Heart right ventricle (tissue), 16 donors: Measurements from ENCODE around the gene TTLL7. TPM values are rescaled to one million over a fixed set of nuclear protein-coding genes. Genes with fewer than 3 reads are reported as not detected.

Experiments
- ATAC-seq, 8 donors: fragments of 200-7000 bp; cut with Tn5 transposase; one replicate each; pipeline ENCODE4 v1.9.1; 2020; ENCODE audit warnings: mild to moderate bottlenecking in 8 of 8, moderate library complexity in 8 of 8, moderate number of reproducible peaks in 1 of 8
- DNase-seq, 2 donors: peaks; one replicate each; pipeline ENCODE4 v3.0.0-alpha.2; 2020
- H3K27ac ChIP-seq, 10 donors: fragments of 200-600 bp; sonication (generic) in 2 of 10; one replicate each; pipeline versions ENCODE4 v1.5.0 to v1.8.0; 2020 to 2022; ENCODE audit warnings: mild to moderate bottlenecking in 3 of 10
- H3K27me3 ChIP-seq, 7 donors: fragments of 200-600 bp; one replicate each; pipeline ENCODE4 v1.8.0; 2021 to 2022; ENCODE audit warnings: mild to moderate bottlenecking in 2 of 7
- H3K36me3 ChIP-seq, 9 donors: fragments of 200-600 bp; sonication (generic) in 1 of 9; one replicate each; pipeline versions ENCODE4 v1.5.0 to v1.8.0; 2020 to 2022; ENCODE audit warnings: mild to moderate bottlenecking in 2 of 9
- H3K4me1 ChIP-seq, 9 donors: fragments of 200-600 bp; sonication (generic) in 1 of 9; one replicate each; pipeline versions ENCODE4 v1.5.0 to v1.8.0; 2020 to 2022; ENCODE audit warnings: mild to moderate bottlenecking in 4 of 9
- H3K4me3 ChIP-seq, 10 donors: fragments of 200-600 bp; sonication (generic) in 2 of 10; one replicate each; pipeline versions ENCODE4 v1.5.0 to v1.8.0; 2020 to 2022; ENCODE audit warnings: mild to moderate bottlenecking in 7 of 10, moderate library complexity in 2 of 10
- H3K9me3 ChIP-seq, 11 donors: fragments of 200-600 bp in 10 of 11; sonication (generic) in 2 of 11; one replicate each; pipeline versions ENCODE4 v1.5.0 to v1.8.0; 2013 to 2022; ENCODE audit warnings: mild to moderate bottlenecking in 2 of 11, control low read depth in 1 of 11, moderate library complexity in 1 of 11
- CTCF ChIP-seq, 9 donors: fragments of 200-600 bp; sonication (generic) in 2 of 9; IDR thresholded peaks; one replicate each; pipeline versions ENCODE4 v1.5.0 to v1.8.0; 2021 to 2022; ENCODE audit warnings: antibody characterized with exemption in 9 of 9, mild to moderate bottlenecking in 5 of 9, moderate library complexity in 1 of 9
- WGBS, 2 donors: extraction: QIAGEN DNeasy Blood & Tissue Kit; methylation state at CpG; one replicate each; pipeline ENCODE4 v1.1.7; 2013; ENCODE audit warnings: inconsistent platforms in 1 of 2; 5-methylcytosine and 5-hydroxymethylcytosine counted together
- intact Hi-C, 10 donors: fragments of 100-400 bp; cut with DNase I; formaldehyde crosslinking; loops; one replicate each; pipeline versions ENCODE4 v1.11.1 to v1.14.2; 2022
- polyA plus RNA-seq, 2 donors: library from polyadenylated mRNA; stranded (reverse); fragments of 200-250 nt; gene quantifications; one replicate each; pipeline ENCODE4 v1.2.3, GENCODE V29; 2013
- total RNA-seq, 10 donors: library from RNA; stranded (reverse); fragmentation: NEBNext Ultra II Directional in 3 of 10; extraction: Animal tissue kit (Norgen Biotek cat#: 25700) in 3 of 10; gene quantifications; one replicate each; pipeline versions ENCODE4 v1.2.1 to v1.2.4, GENCODE V29; 2021 to 2023
- donor health status: Arrhythmogenic right ventricular cardiomyopathy.
- donor health status: ischemic (EF 13 %, LVEDD 7.1; RV severe dilation, severe dysfunction).
- donor health status: healthy with polysubstance abuse.
- donor health status: DM: no; HTN: yes; CAD: no.
- donor health status: DM: no; HTN: no; CAD: no.
- donor health status: ischemic (EF 25% LVEDD 6.9; RV normal size, moderate dysfunction).
- donor health status: ischemic (EF 25% LVEDD 5.7; RV mildly dilated, moderate dysfunction).
- donor health status: healthy.
- donor health status: DM: yes; HTN: yes; CAD: no.
- donor health status: Ischemic cardiomyopathy.
- donor health status: ischemic (EF 35%, LVEDD 5.7; RV mildly dilated, moderate dysfunction).
- donor health status: nonischemic (EF 11% LVEDD 7.7; RV severe dilation, severe dysfunction).
- donor health status: DM: yes; HTN: yes; CAD: no.
- donor health status: PGD.
- donor health status: ischemic (EF 29% LVEDD 5.4; RV normal size, mild dysfunction).
- donor health status: nonischemic (EF 23%, LVEDD 6.1; RV moderate dilation, normal function).

Gene TTLL7
- total and polyA plus RNA-seq, 12 donors = 1.0 to 12.1 (median 3.7) TPM

- no peak for ATAC-seq
Observed at GRCh38 chr1:84020151-84020550, 21.2 kb upstream of the TTLL7 start.

GRCh38 chr1:84019217-84019616 lies 20.3 kb upstream of the TTLL7 start:
- Histone ChIP-seq H3K9me3 (no peaks in the 10 kb centered on the region), H3K4me3 (no peak overlapping the region), H3K27me3 (no peaks in the 10 kb centered on the region), H3K27ac (no peak overlapping the region), H3K36me3 (no peaks in the 10 kb centered on the region), H3K4me1 (no peaks in the 10 kb centered on the region)
- intact Hi-C loops = no loop called here
- ATAC-seq (no peak), DNase-seq (no peak)
- WGBS, 2 donors = 73 to 86% methylated on average over 1 of the region's 1 CpG
- no peak for TF ChIP-seq CTCF (IDR thresholded peaks at IDR 0.05)

More at GRCh38 chr1:84020151-84020550, 21.2 kb upstream of the TTLL7 start:
- no peak overlapping the region for H3K27ac ChIP-seq
- intact Hi-C loops = no loop called here
- no peak for DNase-seq
- 21 to 25% methylated on average over 3 of the region's 3 CpGs for WGBS, 2 donors
- H3K9me3 ChIP-seq = no peaks in the 10 kb centered on the region
- no peak for TF ChIP-seq CTCF (IDR thresholded peaks at IDR 0.05)
- H3K4me1 ChIP-seq = no peaks in the 10 kb centered on the region
- no peaks in the 10 kb centered on the region for H3K36me3 ChIP-seq
- H3K4me3 ChIP-seq = no peak overlapping the region
- H3K27me3 ChIP-seq = no peaks in the 10 kb centered on the region

GRCh38 chr1:84013708-84014107 lies 14.8 kb upstream of the TTLL7 start:
- Histone ChIP-seq H3K27ac (no peak overlapping the region), H3K4me3 (no peak overlapping the region), H3K27me3 (peaks cover 0 to 4% (median 0%) of the 10 kb centered on the region in 7 donors), H3K4me1 (no peaks in the 10 kb centered on the region), H3K36me3 (no peaks in the 10 kb centered on the region), H3K9me3 (peaks cover 0 to 6% (median 0%) of the 10 kb centered on the region in 11 donors)
- WGBS, 2 donors = 92 to 96% methylated on average over 3 of the region's 3 CpGs
- no peak for TF ChIP-seq CTCF (IDR thresholded peaks at IDR 0.05)
- DNase-seq (no peak), ATAC-seq (no peak)
- intact Hi-C loops = no loop called here

GRCh38 chr1:84012018-84012417 lies 13.1 kb upstream of the TTLL7 start:
- TF ChIP-seq CTCF (IDR thresholded peaks at IDR 0.05) = no peak
- peaks cover 0 to 4% (median 0%) of the 10 kb centered on the region in 7 donors for H3K27me3 ChIP-seq
- DNase-seq (no peak), ATAC-seq (no peak)
- 89 to 91% methylated on average over 3 of the region's 3 CpGs for WGBS, 2 donors
- no peak overlapping the region for H3K4me3 ChIP-seq
- no peak overlapping the region for H3K27ac ChIP-seq
- H3K9me3 ChIP-seq = peaks cover 0 to 6% (median 0%) of the 10 kb centered on the region in 11 donors
- no peaks in the 10 kb centered on the region for H3K4me1 ChIP-seq
- intact Hi-C loops = no loop called here
- no peaks in the 10 kb centered on the region for H3K36me3 ChIP-seq
